GM10266 (cell line): ENCODE measurements around the gene C6orf120.

Experiments used
- DNase-seq: peaks from one replicate; pipeline ENCODE4 v3.0.0; 2012; ENCODE audit errors: extremely low spot score
- CTCF ChIP-seq: IDR thresholded peaks from 2 replicates; pipeline ENCODE4 v1.5.1; 2012; ENCODE audit warnings: mild to moderate bottlenecking, low read depth; ENCODE audit not compliant: control insufficient read depth, insufficient read depth; ENCODE audit errors: missing control alignments

The C6orf120 gene

GRCh38 chr6:169724494-169725124 is 22.7 kb downstream of the C6orf120 start, which contains the start of gene PHF10:
PHF10 (minus strand) TSS chr6:169724500; CDS start chr6:169723931, 569 bp downstream.
- peak; percentile 91 for DNase-seq

GRCh38 chr6:169725125-169726048 is 23.5 kb downstream of the C6orf120 start:
- DNase-seq: no peak
- no peak for TF ChIP-seq CTCF

More at GRCh38 chr6:169724494-169725124, 22.7 kb downstream of the C6orf120 start, which contains the start of gene PHF10:
- TF ChIP-seq CTCF: no peak

GRCh38 chr6:169726049-169726400 is 24.1 kb downstream of the C6orf120 start:
- DNase-seq: no peak
- no peak for TF ChIP-seq CTCF

- no peak for DNase-seq
- TF ChIP-seq CTCF: no peak
Observed at GRCh38 chr6:169726963-169727362, 25.0 kb downstream of the C6orf120 start.

GRCh38 chr6:169729961-169730360 is 28.0 kb downstream of the C6orf120 start:
- no peak for DNase-seq
- no peak for TF ChIP-seq CTCF

- no peak for DNase-seq
- no peak for TF ChIP-seq CTCF
Observed at GRCh38 chr6:169738204-169738975, 36.5 kb downstream of the C6orf120 start.
